ENCODE measurements around the gene TAAR8.
"Not testable (repeated sequence)": the region's sequence is repeated elsewhere in the genome, so short reads cannot be mapped to it uniquely, and the experiment has no call there.

The TAAR8 gene, protein sequence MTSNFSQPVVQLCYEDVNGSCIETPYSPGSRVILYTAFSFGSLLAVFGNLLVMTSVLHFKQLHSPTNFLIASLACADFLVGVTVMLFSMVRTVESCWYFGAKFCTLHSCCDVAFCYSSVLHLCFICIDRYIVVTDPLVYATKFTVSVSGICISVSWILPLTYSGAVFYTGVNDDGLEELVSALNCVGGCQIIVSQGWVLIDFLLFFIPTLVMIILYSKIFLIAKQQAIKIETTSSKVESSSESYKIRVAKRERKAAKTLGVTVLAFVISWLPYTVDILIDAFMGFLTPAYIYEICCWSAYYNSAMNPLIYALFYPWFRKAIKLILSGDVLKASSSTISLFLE

DNA sequence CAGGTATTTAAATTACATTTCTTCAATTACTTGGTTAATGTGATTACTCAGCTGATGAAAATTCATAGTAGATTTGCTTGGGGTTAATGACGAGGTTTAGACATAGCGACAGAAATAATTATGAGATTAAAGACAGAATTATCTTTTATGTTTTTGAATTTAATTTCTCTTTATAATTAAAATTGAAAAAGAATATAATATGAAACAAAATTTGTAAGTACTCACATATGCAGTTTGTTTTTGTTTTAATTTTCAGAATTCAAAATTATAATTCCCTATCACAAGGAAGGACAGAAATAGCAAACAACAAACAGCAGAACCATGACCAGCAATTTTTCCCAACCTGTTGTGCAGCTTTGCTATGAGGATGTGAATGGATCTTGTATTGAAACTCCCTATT, at the start of gene TAAR8:
TSS of gene TAAR8 (plus strand) at position 301 of the 400 bp plus-strand sequence. CDS start at position 322, 21 bp downstream.
- no peak for DNase-seq (ENCODE audit: low read depth in 2 of 2)

DNA sequence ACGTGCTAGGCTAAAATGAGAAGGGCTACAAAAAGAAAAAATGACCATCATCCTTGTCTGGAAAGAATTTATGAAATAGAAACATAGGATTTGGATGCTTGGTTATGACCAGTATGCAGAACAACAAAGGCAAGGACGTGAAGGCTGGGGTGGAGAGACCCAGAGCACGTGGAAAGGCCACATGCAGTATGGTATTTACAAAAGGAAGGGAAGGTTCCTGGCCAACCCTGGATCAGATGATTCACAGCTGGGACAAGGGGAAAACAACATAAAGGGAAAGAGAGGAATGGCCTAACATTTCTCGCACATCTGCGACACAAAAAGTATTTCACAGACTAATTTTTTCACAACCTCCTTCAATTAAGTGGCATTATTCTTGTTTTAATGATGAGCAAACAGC, 47.7 kb upstream of the TAAR8 start:
- no peak for DNase-seq (ENCODE audit: low read depth in 2 of 2)

GRCh38 chr6:132505158-132505557, 47.3 kb upstream of the TAAR8 start:
- DNase-seq (ENCODE audit: low read depth in 2 of 2) = no peak

DNA sequence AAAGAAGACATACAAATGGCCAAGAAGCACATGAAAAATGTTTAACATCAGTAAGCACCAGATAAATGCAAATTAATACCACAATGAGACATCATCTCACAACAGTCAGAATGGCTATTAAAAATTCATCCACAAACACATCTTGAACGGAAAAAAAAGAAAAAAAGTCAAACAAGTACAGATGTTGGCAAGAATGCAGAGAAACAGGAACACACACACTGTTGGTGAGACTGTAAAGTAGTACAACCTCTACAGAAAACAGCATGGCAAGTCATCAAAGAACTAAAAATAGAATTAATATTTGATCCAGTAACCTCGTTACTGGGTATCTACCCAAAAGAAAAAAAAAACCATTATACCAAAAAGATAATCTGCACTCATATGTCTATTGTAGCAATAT, 46.0 kb upstream of the TAAR8 start:
- no peak for DNase-seq (ENCODE audit: low read depth in 2 of 2)

DNA sequence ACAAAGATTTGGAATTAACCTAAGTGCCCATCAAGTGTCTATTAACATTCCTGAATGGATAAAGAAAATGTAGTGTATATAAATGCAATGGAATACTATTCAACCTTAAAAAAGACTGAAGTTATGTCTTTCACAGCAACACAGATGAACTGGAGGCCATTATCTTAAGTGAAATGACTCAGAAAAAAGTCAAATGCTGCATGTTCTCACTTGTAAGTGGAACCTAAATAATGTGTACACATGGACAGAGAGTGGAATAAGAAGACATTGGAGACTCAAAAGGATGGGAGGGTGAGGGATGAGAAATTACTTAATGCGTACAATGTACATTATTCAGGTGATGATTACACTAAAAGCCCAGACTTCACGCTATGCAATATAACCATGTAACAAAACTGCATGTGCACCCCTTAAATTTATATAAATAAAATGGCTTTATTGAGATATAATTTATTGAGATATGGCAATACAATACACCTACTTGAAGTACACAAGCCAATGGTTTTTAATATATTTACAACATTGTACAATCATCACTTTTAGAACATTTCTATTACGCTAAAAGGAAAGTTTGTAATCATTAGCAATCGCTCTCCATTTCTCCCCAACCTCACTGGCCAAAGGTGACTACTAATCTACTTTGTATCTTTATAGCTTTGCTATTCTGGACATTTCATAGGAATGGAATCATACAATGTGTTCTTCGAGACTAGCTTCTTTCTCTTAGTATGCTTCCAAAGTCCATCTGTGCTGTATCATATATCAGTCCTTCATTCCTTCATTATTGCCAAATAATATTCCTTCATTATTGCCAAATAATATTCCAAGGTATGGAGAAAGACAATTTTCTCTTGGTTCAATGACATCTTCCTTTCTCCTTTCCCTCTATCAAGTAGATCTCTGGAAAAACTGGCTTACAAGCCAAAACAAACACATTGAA, 45.3 kb upstream of the TAAR8 start:
- DNase-seq (ENCODE audit: low read depth in 2 of 2) = no peak

GRCh38 chr6:132511210-132511830, 41.2 kb upstream of the TAAR8 start:
- no peak for DNase-seq (ENCODE audit: low read depth in 2 of 2)

GRCh38 chr6:132511831-132512220, 40.6 kb upstream of the TAAR8 start:
- DNase-seq (ENCODE audit: low read depth in 2 of 2) = no peak

DNA sequence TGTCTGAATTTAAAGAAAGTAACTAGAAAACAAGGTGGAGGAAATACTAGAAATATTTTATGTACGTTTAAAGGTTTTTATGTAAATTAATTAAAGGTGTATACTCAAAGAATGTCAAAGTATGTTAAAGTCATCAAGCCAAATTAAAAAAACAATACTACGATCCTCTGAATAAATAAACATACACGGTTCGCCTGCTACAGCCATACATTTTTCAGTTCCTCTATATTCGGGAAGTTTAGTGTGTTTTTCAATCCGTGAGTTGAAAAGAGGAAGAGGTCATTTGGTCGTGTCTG, 40.2 kb upstream of the TAAR8 start:
- no peak for DNase-seq (ENCODE audit: low read depth in 2 of 2)

DNA sequence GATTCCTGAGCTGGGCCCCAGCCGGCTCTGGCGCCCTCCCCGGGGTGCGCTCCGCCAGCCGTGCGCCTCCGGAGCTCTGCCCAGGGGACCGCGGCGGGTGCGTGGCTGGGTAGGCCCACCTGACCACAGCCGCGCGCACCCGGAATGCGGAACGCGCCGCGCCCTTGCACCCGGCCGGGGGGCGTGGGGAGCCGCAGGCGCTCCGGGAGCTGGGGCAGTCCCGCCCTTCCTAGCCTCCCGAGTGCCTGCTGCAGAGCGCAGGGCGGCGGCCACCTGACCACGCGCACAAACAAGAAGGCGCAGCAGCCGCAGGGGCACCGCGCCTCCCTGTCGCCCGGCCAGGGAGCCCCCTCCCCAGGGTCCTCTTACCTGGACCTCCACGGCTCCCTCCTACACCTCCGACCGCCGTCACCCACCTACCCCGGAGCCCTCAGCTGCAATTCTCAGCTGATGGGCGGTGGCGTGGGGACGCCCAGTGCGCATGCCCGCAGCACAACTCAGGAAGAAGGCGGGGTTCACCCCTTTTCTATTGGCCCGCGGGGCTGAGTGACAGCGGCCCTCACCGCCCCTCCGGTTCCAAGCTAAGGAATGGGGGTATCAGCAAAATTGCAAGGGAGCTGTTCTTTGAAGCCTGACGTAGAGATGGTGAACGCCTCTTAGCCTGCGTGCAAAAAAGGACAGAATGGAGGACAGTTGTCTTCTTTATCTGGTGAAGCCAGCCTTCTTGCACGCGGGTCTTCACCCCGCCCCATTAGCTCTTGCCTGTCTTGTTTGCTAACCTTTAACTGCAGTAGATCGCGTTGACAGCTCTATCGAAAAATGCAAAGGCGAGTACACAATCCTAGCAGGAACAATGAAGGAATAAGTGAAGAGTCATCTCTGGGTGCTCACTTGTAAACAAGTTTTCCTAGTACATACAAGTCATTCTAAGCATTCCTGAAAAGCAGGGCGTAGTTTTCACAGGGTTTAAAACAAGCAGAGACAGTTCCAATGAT, 39.5 kb upstream of the TAAR8 start, which contains the start of gene STX7:
TSS of gene STX7 (minus strand) at position 479 of the 995 bp plus-strand sequence. CDS start 9,586 bp downstream, outside the sequence.
- peak; percentile 71 to 82 for DNase-seq (ENCODE audit: low read depth in 2 of 2)

GRCh38 chr6:132513831-132514545, 38.5 kb upstream of the TAAR8 start:
- DNase-seq (ENCODE audit: low read depth in 2 of 2) = no peak

DNA sequence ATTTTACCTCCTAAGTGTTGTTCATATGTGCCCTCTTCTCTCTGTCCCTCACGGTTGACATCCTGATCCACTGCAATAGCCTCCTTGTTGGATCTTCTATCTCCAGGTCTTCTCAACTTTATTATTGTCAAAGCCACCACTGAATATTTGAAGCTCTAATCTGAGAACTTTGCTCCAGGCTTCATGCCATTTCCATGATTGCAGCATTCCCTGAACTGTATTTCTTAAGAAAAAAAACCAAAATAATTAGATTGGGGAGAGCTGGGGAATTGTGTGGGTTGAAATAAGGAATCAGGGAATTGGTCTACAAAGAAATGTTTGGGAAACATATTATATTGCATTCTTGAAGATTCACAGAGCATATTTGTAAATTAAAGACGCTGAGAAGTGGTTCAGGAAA, 37.1 kb upstream of the TAAR8 start:
- no peak for DNase-seq (ENCODE audit: low read depth in 2 of 2)

- DNase-seq (ENCODE audit: low read depth in 2 of 2) = no peak
Observed at GRCh38 chr6:132520953-132521352, 31.5 kb upstream of the TAAR8 start.

DNA sequence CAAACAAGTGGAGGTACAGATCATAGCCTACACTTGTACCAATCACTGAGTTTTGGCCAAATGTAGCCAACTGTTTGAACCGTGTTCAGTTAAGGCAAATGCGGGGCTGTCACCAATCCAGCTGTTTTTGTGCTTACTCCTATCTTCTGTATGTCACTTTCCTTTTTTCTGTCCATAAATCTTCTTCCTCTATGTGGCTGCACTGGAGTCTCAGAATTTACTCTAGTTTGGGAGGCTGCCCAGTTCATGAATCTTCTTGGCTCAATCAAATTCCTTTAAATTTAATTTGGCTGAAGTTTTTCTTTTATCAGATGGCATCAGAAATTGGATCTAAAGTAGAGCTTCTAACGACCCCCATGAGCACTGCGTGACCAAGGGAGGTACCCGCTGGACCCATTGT, 27.8 kb upstream of the TAAR8 start:
- DNase-seq (ENCODE audit: low read depth in 2 of 2) = no peak

DNA sequence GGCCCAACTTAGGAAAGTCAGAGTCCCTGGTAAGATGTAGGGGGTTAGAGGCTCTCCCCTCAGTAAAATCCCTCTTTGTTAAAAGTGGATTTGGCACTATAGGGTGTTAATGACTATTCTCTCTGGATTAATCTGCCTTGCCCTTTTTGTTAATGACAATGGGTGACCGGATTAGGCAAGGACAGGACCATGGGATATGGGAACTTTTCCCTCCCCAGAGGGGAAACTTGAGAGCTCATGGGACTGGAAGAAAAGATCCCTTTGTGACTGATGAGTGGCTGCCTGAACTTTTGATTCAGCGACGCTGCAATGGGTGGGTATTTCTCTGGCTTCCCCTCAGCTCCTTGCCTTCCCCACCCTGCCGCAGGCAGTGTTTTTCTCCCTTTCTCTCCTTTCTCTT, 26.6 kb upstream of the TAAR8 start:
- DNase-seq (ENCODE audit: low read depth in 2 of 2) = no peak

DNA sequence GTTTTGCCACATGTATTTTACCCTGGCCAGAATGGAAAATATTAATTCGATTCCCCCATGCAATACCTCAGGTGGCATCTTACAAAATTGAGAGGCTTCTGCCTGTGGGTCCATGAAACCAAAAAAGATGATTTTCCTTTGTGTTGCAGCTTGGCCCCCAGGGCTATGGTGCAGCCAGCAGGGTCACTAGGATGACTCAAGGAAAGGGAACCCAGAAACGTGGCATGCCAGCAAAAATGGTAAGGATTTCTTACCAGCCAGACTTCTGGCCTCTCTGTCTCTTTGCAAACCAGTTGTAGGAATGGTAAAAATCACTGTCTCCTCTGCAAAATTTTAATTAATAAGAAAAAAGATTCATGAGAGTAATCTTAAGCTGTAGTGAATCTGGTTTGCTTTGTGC, 26.0 kb upstream of the TAAR8 start:
- no peak for DNase-seq (ENCODE audit: low read depth in 2 of 2)

- no peak for DNase-seq (ENCODE audit: low read depth in 2 of 2)
Observed at GRCh38 chr6:132527791-132528190, 24.7 kb upstream of the TAAR8 start.

- peak; percentile 63 to 65 for DNase-seq (ENCODE audit: low read depth in 2 of 2)
Observed at GRCh38 chr6:132530293-132530974, 22.0 kb upstream of the TAAR8 start.

GRCh38 chr6:132534546-132534945, 17.9 kb upstream of the TAAR8 start:
- DNase-seq (ENCODE audit: low read depth in 2 of 2) = not testable (repeated sequence)

DNA sequence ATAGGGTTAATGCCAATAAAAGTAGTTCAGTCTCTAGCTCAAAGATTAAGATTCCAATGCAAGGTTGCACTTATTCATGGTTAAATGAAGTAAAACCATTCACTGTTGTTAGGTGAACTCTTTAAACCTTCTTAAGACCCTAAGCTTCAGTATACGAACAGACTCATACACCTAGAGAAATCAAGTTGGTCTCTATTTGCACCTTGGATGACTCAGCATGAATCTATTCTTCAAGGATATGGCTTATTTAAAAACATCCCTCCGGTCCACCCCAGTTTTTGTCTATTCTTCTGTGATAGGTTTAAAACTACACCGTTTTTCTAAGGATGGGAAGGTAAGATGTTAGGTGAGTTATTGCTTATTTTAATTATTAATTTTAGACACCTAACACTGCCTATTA, 15.3 kb upstream of the TAAR8 start:
- DNase-seq (ENCODE audit: low read depth in 2 of 2) = no peak

DNA sequence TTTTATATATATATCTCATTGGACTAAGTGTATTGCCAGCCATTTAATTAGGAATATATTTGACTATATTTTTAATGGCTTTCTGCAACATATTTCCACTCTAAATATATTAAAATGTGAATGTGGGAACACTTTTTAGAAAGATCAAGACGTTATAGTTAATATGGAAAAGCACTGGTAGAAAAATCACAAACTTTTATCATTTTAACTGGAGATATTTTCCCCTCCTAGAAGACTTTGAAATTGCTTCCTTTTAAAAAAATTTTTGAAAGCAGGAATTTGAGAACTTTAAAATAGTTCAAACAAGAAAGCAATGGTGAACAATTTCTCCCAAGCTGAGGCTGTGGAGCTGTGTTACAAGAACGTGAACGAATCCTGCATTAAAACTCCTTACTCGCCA, 14.5 kb upstream of the TAAR8 start, which contains the start of gene TAAR9:
TSS of gene TAAR9 (plus strand) at position 301 of the 400 bp plus-strand sequence. CDS start at position 314, 13 bp downstream.
- no peak for DNase-seq (ENCODE audit: low read depth in 2 of 2)
